ENCODE results near the gene NBEAL2. TPM values are rescaled to one million over a fixed set of nuclear protein-coding genes. Genes with fewer than 3 reads are reported as not detected.

Gene NBEAL2
- total and polyA plus RNA-seq, 10 of the 15 experiments (the other 5 are each of a cell fraction or from before 2014, with no cell fraction given), result 0.07 to 127 (median 29.4) TPM

DNA sequence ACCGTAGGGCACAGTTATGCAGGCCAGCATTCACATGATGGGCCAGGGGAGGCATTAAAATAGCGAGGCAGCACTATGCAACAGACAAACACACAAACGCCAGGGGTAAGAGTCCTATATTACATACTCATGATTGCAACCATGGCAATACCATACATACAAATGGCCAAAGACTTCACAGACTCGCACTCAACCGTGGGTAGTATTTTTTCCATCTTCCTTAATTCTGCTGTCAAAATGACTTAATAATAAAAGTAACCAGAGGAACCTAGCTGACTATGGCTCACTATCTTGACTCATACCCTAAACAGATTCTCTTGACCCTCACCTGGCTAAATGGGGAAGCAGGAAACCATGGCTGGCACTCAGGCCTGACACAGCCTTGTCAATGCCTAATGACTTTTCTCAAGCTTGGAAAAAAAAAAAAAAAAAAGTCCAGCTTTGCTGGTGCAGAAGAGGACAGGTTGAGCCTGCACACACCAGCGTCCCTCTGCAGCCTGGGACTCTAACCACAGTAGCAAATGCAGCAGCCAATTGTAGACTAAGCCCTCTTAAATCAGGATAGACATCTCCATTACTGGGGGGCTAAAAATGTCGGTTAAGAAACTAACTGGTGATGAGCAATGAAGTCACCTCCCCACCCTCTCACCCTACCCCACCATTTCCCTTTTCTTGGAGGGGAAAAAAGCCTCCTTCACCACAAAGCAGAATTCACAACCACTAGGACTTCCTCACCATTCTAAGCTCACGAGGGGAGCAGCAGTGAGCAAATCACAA, 26.0 kb upstream of the NBEAL2 start (continued):
- TF ChIP-seq, protein P1, sequence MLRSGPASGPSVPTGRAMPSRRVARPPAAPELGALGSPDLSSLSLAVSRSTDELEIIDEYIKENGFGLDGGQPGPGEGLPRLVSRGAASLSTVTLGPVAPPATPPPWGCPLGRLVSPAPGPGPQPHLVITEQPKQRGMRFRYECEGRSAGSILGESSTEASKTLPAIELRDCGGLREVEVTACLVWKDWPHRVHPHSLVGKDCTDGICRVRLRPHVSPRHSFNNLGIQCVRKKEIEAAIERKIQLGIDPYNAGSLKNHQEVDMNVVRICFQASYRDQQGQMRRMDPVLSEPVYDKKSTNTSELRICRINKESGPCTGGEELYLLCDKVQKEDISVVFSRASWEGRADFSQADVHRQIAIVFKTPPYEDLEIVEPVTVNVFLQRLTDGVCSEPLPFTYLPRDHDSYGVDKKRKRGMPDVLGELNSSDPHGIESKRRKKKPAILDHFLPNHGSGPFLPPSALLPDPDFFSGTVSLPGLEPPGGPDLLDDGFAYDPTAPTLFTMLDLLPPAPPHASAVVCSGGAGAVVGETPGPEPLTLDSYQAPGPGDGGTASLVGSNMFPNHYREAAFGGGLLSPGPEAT (IDR thresholded peaks at IDR 0.05; ENCODE audit: low read depth), result peak; percentile 56; the same call in 1 of the 2 replicates
- no peak for TF ChIP-seq MXI1 (IDR thresholded peaks at IDR 0.05; ENCODE audit: low read depth, low read length)
- TF ChIP-seq, protein P2, sequence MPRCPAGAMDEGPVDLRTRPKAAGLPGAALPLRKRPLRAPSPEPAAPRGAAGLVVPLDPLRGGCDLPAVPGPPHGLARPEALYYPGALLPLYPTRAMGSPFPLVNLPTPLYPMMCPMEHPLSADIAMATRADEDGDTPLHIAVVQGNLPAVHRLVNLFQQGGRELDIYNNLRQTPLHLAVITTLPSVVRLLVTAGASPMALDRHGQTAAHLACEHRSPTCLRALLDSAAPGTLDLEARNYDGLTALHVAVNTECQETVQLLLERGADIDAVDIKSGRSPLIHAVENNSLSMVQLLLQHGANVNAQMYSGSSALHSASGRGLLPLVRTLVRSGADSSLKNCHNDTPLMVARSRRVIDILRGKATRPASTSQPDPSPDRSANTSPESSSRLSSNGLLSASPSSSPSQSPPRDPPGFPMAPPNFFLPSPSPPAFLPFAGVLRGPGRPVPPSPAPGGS (IDR thresholded peaks at IDR 0.05; ENCODE audit: borderline replicate concordance, insufficient read depth, low read depth, low read length, poor library complexity, severe bottlenecking), result no peak
- TF ChIP-seq, protein P3, sequence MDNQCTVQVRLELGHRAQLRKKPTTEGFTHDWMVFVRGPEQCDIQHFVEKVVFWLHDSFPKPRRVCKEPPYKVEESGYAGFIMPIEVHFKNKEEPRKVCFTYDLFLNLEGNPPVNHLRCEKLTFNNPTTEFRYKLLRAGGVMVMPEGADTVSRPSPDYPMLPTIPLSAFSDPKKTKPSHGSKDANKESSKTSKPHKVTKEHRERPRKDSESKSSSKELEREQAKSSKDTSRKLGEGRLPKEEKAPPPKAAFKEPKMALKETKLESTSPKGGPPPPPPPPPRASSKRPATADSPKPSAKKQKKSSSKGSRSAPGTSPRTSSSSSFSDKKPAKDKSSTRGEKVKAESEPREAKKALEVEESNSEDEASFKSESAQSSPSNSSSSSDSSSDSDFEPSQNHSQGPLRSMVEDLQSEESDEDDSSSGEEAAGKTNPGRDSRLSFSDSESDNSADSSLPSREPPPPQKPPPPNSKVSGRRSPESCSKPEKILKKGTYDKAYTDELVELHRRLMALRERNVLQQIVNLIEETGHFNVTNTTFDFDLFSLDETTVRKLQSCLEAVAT (IDR thresholded peaks at IDR 0.05), result peak; percentile 44; the same call in 1 of the 2 replicates
- TF ChIP-seq CBX5 (IDR thresholded peaks at IDR 0.05; ENCODE audit: low read depth), result 0 out of 2 replicates have a peak, but pooled peaks have one; percentile 37
- no peak for TF ChIP-seq SIX5 (IDR thresholded peaks at IDR 0.05; ENCODE audit: low read depth, low read length, severe bottlenecking)
- TF ChIP-seq, protein P4, sequence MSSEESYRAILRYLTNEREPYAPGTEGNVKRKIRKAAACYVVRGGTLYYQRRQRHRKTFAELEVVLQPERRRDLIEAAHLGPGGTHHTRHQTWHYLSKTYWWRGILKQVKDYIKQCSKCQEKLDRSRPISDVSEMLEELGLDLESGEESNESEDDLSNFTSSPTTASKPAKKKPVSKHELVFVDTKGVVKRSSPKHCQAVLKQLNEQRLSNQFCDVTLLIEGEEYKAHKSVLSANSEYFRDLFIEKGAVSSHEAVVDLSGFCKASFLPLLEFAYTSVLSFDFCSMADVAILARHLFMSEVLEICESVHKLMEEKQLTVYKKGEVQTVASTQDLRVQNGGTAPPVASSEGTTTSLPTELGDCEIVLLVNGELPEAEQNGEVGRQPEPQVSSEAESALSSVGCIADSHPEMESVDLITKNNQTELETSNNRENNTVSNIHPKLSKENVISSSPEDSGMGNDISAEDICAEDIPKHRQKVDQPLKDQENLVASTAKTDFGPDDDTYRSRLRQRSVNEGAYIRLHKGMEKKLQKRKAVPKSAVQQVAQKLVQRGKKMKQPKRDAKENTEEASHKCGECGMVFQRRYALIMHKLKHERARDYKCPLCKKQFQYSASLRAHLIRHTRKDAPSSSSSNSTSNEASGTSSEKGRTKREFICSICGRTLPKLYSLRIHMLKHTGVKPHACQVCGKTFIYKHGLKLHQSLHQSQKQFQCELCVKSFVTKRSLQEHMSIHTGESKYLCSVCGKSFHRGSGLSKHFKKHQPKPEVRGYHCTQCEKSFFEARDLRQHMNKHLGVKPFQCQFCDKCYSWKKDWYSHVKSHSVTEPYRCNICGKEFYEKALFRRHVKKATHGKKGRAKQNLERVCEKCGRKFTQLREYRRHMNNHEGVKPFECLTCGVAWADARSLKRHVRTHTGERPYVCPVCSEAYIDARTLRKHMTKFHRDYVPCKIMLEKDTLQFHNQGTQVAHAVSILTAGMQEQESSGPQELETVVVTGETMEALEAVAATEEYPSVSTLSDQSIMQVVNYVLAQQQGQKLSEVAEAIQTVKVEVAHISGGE (CRISPR knock-in tag; IDR thresholded peaks at IDR 0.05), result no peak
- no peak for TF ChIP-seq POLR2AphosphoS5 (IDR thresholded peaks at IDR 0.05; ENCODE audit: low read length)
- TF ChIP-seq ZNF207 (IDR thresholded peaks at IDR 0.05; ENCODE audit: borderline replicate concordance), result no peak
- peak; percentile 72 for TF ChIP-seq SPI1 (IDR thresholded peaks at IDR 0.05; ENCODE audit: borderline replicate concordance, insufficient read depth, low read depth, low read length)
- 0 out of 2 replicates have a peak, but pooled peaks have one; percentile 11 for TF ChIP-seq BCL11A (IDR thresholded peaks at IDR 0.05; ENCODE audit: low read depth, low read length)
- TF ChIP-seq, protein P5, sequence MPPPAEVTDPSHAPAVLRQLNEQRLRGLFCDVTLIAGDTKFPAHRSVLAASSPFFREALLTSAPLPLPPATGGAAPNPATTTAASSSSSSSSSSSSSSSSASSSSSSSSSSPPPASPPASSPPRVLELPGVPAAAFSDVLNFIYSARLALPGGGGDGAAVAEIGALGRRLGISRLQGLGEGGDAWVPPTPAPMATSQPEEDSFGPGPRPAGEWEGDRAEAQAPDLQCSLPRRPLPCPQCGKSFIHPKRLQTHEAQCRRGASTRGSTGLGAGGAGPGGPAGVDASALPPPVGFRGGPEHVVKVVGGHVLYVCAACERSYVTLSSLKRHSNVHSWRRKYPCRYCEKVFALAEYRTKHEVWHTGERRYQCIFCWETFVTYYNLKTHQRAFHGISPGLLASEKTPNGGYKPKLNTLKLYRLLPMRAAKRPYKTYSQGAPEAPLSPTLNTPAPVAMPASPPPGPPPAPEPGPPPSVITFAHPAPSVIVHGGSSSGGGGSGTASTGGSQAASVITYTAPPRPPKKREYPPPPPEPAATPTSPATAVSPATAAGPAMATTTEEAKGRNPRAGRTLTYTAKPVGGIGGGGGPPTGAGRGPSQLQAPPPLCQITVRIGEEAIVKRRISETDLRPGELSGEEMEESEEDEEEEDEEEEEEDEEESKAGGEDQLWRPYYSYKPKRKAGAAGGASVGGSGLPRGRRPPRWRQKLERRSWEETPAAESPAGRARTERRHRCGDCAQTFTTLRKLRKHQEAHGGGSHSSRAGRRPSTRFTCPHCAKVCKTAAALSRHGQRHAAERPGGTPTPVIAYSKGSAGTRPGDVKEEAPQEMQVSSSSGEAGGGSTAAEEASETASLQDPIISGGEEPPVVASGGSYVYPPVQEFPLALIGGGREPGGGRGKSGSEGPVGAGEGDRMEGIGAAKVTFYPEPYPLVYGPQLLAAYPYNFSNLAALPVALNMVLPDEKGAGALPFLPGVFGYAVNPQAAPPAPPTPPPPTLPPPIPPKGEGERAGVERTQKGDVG (CRISPR knock-in tag; IDR thresholded peaks at IDR 0.05), result no peak
- TF ChIP-seq FOXM1 (IDR thresholded peaks at IDR 0.05; ENCODE audit: low read depth, low read length), result peak; percentile 70
- TF ChIP-seq RUNX3 (IDR thresholded peaks at IDR 0.05; ENCODE audit: low read length), result peak; percentile 92
- TF ChIP-seq MTA3 (IDR thresholded peaks at IDR 0.05; ENCODE audit: borderline replicate concordance, low read length), result 0 out of 2 replicates have a peak, but pooled peaks have one; percentile 29
- peak; percentile 50 to 60 for TF ChIP-seq IKZF2 (IDR thresholded peaks at IDR 0.05)
- TF ChIP-seq RB1 (IDR thresholded peaks at IDR 0.05; ENCODE audit: borderline replicate concordance), result no peak

Measured in GM12878 (cell line).